NB4 (cell line): ENCODE measurements around the gene ACOX1.

ENCODE experiments used
- CTCF ChIP-seq: IDR thresholded peaks from one replicate; pipeline ENCODE4 v1.5.1; 2012; ENCODE audit warnings: low read depth, low read length
- POLR2A ChIP-seq: IDR thresholded peaks from 2 replicates; pipeline ENCODE4 v1.6.1; 2011; ENCODE audit warnings: mild to moderate bottlenecking; ENCODE audit not compliant: insufficient read length; ENCODE audit errors: extremely low read depth
- TF ChIP-seq, protein P1 (sequence below): IDR thresholded peaks from 2 replicates; pipeline ENCODE4 v1.6.1; 2011; ENCODE audit warnings: low read depth, low read length

DNA sequence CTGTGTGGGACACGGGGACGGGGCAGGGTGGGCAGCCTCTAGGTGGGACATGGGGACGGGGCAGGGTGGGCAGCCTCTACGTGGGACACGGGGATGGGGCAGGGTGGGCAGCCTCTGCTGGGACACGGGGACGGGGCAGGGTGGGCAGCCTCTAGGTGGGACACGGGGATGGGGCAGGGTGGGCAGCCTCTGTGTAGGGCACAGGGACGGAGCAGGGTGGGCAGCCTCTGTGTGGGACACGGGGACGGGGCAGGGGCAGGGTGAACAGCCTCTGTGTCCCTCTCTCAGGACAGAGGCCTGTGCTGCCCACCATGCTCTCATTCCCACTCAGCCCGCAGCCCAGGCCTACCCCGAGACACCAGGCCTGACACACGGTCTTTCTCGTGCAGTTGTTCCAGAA, 57.4 kb downstream of the ACOX1 start:
- TF ChIP-seq CTCF (no peak), POLR2A (no peak)
- TF ChIP-seq, protein P1, sequence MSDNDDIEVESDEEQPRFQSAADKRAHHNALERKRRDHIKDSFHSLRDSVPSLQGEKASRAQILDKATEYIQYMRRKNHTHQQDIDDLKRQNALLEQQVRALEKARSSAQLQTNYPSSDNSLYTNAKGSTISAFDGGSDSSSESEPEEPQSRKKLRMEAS: no peak
